NCI-H69 (cell line): ENCODE measurements around the gene BEND5.

Source experiments
- DNase-seq: peaks from one replicate; lab custom pipeline; 2025; lab: John Stamatoyannopoulos, UW

BEND5 gene

GRCh38 chr1:48761986-48762385 is 14.7 kb downstream of the BEND5 start:
- DNase-seq = no peak

- DNase-seq = no peak
Observed at GRCh38 chr1:48761411-48761810, 15.3 kb downstream of the BEND5 start.

GRCh38 chr1:48760857-48761256 is 15.8 kb downstream of the BEND5 start:
- no peak for DNase-seq

GRCh38 chr1:48758976-48759375 is 17.7 kb downstream of the BEND5 start:
- no peak for DNase-seq

DNA sequence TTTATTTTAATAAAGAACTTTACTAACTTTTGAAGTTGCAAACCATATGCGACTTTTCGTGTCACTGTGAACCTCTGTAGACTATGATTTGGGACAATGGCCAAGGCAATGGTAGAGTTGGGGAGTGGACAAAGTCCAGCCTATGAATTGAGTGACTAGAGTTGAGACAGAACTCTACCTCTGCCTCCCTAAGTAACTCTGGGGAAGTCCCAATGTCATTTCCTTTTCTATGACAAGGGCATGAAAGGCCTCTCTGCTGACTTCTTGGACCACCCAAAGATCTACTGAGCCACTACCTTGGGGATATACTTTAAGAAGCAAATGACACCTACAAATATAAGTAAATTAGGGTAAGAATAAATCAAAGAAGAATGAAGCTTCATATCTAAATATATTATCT is 19.3 kb downstream of the BEND5 start:
- no peak for DNase-seq

DNA sequence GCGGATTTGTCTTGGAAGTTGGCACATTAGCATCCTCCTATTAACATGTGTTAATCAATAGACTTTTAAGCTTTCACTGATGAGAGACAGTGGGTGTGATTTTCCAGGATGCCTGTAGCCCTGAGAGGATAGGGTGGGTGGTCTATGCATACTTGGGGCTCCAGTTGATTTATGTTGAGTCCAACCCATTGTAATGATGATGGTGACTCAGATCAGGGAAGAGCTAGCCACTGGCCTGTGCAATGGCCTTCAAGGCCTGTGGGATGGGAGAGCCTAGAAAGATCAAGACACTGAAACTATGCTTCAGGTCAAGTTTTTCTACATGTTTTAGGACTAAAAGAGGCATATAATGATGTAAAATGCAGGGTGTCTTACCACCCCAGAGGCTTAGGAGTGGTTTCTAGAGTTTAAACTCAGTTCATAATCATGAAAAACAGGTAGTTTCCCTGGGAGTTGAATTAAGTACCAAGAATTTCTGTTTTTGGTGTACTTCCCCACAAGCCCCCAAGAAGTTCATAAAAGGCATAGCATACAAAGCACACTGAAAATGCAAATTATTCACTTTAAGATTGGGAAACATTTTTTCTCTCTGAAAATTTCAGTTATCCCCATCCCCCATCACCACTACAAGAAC is 19.9 kb downstream of the BEND5 start:
- DNase-seq = no peak

GRCh38 chr1:48753293-48753692 is 23.4 kb downstream of the BEND5 start:
- no peak for DNase-seq

- DNase-seq = no peak
Observed at GRCh38 chr1:48750109-48750508, 26.6 kb downstream of the BEND5 start.

DNA sequence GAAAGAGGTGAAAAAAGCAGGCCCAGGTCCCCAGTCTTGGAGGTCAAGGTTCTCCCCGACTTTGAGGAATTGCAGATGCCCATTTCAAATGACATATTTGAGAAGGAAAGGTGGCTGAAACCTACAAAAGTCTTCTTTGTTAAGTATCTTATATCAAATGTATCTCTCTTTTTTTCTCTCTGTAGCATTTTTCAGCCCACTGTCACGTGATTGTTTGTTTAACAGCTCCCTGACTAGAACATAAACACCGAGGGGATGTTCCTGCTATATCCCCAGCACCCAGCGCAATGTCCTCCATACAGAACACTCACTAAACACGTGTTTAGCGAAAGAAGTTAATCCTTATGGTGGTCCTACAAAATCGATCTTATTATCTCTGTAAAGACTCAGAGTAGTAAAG is 27.6 kb downstream of the BEND5 start:
- DNase-seq = no peak

- peak; percentile 52 for DNase-seq
Observed at GRCh38 chr1:48746906-48747305, 29.8 kb downstream of the BEND5 start.

DNA sequence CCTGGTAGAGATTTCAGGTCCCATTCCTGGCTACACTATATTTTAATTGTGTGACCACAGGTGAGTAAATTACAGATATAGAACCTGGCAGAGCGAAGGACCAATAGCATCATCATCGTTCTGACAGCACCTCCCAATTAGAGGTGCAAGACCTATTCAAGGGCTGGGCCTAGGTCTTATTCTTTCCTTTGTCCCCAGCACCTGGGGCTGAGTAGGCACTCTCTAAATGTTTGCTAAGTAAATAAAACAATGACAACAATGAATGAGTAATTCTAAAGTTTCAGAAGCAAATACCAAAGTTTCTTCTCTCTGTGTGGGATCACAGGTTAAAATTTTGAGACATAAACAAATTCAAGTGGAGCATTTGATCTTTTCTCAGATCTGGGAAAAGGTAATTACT is 32.7 kb downstream of the BEND5 start:
- peak; percentile 78 for DNase-seq

DNA sequence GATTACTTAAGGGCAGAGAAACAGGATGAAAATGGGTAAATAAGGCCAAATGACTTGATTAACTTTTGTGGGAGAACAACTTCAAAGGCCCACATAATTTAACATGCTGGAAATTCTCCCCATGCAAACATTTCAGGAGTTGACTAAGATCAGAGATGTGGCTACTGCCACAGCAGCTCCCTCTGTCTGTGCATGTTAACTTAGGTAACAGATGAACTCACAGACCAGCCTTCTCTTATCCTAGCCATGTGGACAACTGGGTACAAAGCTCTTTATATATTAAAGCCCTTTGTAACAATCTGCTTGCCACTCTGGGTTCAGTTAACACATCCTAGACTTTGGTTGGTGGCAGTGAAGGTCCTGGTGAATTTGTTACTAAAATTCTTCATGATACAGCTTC is 33.2 kb downstream of the BEND5 start:
- DNase-seq = peak; percentile 33

GRCh38 chr1:48741380-48741779 is 35.3 kb downstream of the BEND5 start:
- peak; percentile 57 for DNase-seq

- DNase-seq = no peak
Observed at GRCh38 chr1:48740621-48741020, 36.1 kb downstream of the BEND5 start.

DNA sequence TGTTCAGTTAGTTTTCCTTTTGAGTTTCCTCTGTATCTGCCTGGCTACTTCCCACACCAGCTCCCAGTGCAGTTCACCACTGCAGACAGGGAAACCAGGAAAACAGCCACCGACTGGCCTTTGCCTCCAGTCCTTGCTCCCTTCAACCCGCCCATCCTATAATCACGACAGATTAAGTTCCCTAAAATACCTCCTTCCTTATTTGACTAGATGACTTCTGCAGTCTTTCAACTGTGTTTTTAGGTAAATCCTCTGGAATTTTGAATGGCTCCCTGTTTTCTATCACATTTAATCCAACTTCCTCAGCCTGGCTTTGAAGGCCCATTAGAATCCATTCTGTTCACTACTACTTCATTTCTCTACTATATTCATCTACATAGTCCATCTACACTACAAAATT is 37.6 kb downstream of the BEND5 start:
- no peak for DNase-seq

- no peak for DNase-seq
Observed at GRCh38 chr1:48738356-48738755, 38.3 kb downstream of the BEND5 start.

- DNase-seq = no peak
Observed at GRCh38 chr1:48735796-48736195, 40.9 kb downstream of the BEND5 start.

GRCh38 chr1:48730164-48730910 is 46.4 kb downstream of the BEND5 start:
- no peak for DNase-seq

DNA sequence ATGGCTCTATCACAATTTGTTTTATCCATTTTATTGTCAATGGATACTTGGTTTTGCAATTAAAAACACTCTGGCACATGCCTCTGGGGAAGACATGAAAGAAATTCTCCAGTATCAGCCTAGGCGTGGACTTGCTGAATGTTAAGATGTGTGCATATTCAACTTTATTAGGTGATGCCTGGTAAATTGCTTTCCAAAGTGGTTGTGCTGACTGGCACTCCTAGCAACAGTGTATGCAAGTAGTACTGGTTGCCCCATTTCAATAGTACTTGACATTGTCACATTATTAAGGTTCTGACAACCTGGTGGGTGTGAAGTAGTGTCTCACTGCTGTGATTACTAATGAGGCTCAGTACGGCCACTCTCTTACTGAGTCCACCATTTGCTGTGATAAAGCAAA is 48.1 kb downstream of the BEND5 start:
- DNase-seq = no peak

DNA sequence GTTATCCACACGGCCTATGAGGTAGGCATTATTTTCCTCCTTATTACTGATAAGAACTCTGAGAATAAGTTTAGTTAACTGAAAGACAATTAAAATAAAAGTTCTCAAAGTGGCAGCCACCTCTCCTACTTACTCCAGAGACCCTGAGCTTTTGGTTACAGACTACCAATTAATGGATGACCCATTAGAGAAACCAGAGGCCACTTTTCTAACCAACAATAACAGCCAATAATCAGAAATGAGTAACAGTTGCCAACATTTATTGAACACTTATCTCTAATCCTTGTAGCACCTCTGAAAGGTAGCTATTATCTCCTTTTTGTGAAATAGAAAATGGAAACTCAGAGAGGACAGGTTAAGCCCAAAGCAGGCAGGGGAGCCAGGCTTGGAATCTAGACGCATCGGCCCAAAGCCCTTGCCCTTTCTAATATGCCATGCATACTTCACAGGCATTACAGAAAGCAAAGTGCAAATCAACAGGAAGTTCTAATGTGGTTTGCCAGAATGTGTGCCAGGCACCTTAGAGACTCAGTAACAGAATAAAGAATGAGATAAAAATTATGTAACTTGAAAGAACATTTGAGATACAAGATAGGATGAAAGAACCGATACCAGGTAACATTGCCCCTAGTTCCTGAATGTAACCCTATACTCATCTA is 50.0 kb downstream of the BEND5 start:
- no peak for DNase-seq

GRCh38 chr1:48726139-48726538 is 50.6 kb downstream of the BEND5 start:
- no peak for DNase-seq

DNA sequence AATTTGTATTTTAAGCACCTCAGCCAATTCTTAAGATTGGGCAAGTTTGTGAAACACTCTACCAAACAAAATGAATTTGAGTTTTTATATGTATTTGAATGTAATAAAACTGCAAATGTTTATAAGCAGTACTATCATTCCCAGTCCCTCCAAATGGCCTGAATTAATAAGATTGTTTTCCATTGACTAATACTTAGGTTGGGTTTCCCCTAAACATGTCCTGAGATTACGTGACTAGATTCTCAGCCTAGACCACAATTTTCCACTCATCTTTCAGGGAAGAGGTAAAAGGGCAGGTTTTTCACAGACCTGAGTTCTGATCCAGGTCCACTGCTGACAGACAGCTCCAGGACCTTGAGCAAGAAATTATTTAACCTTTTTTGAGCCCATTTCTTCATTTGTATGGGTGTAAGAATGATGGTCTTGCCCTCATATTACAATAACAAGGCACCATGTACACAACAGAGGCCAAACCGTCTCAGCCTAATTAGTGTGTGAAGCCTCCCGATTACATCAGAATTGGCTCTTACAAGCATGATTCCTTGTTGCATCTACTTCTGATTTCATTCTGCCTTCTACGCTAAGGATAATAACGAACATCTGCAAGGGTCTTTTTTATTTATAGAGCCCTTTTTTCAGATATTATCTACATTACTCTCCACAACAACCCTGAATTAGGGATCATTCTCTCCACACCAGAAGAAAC is 51.2 kb downstream of the BEND5 start:
- no peak for DNase-seq

DNA sequence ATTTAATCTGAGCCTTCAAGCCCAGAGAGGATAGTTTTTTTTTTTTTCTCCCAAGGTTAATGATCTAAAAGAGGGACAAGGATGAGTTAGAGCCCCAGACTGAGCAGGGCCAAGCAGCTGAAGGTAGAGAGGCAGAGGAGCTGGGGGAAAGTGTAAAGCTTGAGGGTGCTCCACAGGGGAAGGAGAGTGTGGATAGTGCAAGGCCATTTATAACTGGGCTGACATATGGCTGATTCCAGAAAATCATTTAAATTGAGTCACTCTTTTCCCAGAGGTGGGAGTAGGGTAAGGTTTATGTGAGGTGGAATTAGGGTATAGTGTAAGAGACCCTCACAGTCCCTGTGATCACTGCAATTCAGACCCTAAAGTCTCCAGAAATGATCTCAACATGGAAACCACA is 55.8 kb downstream of the BEND5 start:
- no peak for DNase-seq
